HS-27A (cell line): ENCODE measurements around the gene SYNJ2.

Source experiments
- DNase-seq: peaks from one replicate; pipeline ENCODE4 v3.0.0-alpha.2; 2012; ENCODE audit warnings: low read depth, missing footprints

SYNJ2 gene

DNA sequence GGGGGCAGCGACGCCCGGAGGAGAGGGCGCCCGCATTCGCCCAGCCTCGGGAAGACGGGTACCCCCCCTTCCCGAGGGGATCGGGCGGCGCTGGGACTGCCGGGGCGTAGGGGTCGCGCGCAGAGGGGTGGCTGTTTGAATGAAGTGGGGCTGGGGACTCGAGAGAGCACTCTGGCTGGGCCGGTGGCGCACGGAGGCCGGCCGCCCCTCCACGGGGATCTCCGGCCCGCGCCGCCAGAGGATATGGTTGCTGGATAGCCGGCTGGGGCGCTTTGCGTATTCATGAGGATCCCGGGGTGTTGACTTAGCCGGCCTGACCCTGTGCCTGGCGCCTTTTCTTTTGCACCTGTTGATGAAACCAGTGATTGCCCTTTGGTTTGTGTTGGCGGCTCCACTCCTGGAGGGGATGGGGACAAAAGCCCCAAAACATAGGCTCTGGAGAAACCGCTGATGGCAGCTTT is 469 bp downstream of the SYNJ2 start:
- no peak for DNase-seq

DNA sequence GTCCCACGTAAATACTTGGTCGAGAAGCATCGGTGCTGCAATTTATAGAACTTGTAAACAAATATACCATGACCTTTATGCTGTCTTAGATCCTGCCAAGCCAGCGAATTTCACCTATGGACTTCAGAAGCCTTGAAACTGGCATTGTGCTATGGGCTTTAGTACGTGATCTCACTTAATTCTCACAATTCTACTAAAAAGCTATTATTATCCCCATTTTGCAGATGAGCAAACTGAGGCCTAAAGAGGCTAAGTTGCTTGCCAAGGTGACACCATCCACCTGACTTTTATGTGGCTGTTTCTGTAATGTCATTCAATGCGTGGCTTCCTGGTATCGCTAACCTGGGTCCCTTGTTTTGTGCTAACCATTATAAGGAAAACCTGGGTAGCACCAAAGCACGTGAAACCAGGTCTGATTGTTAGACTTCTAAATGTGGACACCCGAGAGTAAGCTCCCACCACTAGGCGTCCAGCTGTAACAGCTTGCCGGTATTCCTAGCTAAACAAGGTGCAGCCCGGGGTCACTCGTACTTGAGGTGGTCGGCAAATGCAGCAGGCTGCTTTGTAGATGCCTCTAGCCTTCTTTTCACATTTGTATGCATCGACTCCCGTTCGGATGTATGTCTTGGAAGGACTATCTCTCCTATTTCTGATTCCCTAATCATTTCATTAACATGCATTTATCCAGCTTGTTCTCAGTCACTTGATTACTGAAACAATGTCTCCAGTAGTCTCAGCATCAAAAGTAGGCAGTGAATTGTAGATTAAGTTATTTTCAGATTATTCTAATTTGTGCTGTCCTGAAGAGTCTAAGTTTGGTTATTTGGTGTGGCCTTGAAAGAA is 1.1 kb downstream of the SYNJ2 start:
- no peak for DNase-seq

DNA sequence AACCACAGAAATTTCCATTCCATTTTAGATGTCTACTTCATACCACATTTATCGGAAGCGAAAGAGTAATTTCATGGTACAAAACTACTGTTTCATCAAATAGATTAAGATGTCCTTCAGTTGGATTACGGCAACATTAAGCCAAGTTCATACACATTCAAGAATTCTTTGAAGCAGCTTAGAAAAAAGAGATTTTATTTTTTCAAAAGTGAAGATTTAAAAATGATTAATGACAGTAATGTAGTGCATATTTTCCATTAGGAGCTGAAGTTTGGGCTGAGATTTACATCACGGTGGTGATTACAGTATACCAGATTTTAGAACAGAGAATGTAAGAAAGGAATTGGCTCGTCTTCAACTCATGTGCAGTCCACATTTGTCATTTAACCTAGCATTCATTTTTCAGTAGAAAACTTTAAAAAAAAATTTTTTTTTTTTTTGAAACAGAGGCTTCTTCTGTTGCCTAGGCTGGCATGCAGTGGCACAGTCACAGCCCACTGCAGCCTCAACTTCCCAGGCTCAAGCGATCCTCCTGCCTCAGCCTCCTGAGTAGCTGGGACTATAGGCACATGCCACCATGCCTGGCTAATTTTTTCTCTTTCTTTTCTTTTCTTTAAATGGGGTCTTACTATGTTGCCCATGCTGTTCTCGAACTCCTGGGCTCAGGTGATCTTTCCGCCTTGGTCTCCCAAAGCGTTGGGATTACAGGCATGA is 1.9 kb downstream of the SYNJ2 start:
- DNase-seq = no peak

DNA sequence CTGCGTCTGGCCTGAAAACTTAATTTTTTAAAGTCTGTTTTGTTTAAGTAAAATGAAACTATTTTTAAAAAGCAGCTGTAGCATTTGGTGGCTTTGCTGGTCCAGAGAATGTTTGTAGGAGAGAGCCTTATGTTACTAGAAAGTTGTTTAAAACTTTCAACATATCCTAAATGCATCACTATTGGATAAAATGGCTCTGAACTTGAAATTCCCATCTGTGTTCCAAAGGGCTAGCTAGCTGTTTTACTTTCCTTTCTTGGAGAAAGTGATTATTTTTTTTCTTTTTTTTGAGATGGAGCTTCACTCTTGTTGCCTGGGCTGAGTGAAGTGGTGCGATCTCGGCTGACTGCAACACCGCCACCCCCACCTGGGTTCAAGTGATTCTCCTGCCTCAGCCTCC is 2.5 kb downstream of the SYNJ2 start:
- no peak for DNase-seq

DNA sequence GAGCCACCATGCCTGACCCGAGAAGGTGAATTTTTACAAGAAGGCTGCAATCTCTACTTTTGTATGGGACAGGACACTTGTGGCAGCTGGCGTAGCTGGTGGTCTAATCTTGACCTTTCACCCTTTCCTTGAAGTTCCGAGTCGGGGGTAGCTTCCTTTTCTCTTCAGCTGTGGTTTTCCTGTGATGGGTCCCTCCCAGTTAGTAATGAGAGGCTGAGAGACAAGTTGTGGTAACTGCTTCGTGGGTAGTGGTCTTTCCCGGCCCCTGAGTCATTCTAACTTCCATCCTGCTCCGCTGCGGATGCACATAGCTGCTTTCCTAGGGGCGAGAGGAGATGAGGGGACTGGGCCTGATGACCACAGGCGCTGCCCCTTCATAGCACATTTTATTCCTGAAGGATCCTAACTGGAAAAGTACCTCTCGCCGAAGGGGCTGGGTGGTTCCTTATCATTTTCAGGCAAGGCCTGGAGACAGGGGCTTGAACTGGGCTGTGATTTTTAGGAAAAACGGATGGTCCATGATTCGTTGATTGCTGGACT is 3.1 kb downstream of the SYNJ2 start:
- DNase-seq = no peak

DNA sequence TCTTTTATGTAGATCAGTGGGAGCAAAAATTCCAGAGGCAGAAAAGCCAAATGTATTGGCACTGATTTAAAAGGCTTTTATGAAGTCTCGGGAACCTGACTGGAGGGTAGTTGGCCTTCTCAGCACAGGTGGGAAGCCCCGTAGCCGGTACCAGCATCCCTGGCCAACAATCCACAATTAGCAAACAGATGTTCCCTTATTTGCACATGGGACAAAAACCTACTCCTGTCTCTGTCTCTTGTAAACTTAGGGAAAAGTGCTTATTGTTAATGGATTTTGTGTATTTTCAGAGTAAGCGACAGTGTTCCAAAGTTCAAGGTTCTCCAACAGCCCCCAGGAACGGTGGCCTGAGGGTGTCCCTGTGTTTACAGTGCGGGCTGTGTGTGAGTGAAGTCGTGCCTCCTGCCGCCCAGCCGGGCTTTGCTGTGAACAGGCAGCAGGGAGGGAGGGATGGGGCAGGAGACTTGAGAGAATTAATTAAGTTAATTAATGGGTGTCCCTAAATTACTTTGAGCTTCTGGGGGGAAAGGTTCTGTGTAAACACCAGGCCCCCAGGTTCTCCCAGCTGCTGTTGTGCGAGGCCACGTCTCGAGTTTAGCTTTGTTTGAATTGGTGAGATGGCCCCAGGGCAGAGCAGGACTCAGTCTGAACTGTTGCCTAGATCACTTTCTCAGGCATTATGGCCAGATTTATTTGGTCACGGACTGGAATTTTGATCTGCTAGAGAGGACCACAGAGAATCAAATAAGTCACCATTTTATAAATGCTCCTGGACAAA is 3.9 kb downstream of the SYNJ2 start:
- DNase-seq = no peak

- no peak for DNase-seq
Measured at GRCh38 chr6:157987788-157988699, 6.4 kb downstream of the SYNJ2 start.

- DNase-seq = no peak
Measured at GRCh38 chr6:157988700-157989063, 7.0 kb downstream of the SYNJ2 start.

DNA sequence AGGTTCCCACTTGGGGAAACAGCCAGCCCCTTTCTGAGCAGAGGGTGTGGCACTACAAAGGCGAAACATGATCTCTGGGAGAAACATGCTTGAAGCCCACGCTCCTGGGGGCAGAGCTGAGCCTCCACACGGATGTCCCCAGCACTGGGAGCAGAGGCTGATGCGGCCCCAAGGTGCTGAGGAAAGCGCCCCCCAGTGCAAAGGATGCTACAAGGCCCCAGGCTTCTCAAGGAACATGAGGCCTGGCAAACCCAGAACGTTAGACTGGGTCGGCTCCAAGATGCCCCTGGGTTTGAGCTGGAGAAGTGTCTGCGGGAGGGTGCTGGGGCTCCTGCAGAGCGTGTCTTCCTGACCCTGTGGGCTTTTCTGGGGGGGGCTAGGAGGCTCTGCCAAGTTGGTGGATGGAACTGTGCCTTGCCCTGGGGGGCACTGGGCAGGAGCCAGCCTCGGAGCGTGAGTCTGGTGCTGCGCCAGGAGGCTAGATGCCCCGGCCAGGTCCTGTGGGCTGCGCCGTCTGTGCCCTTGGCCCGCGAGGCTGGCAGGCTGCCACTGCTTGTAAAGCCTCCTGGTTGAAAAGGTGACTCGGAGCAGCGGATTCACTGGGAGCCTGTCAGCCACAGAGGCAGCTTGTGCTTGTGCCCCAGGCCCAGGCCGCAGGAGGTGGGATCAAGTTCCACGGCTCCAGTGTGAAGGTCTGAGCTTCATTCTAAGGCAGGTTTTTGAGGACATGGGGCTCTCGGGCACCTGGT is 8.1 kb downstream of the SYNJ2 start:
- no peak for DNase-seq

DNA sequence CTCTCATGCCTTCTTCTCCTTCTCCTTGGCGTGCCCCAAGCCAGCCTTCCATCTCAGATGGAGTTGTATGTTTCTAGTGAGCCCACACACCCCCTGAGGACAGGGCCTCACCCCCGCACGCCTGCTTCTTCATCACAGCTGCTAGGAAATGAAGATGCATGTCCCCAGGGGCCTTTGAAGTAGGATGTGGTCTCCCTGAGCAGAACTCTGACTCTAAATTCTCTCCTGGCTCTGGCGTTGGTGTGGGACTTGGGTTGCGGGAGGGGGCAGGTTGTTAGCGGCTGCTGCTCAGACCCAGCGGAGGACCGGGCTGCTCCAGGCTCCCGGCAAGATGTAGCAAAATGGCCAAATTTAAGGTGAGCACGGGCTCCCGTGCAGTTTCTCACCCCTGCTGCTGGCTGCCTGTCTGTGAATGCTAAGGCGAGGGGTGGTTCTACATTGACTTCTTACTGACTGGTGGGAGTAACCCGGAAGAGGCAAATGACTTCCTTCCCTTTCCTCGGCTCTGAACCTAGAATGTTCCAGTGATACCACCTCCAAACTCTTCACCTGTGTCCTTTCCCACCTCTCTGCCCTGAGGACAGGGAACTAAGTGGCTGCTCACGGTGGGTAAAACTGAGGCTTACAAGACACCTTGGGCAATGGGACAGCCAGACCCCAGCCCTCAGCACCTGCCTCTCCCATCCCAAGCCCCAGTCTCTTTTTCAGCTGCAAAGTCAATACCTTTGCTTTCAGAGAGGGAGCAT is 8.8 kb downstream of the SYNJ2 start:
- no peak for DNase-seq

DNA sequence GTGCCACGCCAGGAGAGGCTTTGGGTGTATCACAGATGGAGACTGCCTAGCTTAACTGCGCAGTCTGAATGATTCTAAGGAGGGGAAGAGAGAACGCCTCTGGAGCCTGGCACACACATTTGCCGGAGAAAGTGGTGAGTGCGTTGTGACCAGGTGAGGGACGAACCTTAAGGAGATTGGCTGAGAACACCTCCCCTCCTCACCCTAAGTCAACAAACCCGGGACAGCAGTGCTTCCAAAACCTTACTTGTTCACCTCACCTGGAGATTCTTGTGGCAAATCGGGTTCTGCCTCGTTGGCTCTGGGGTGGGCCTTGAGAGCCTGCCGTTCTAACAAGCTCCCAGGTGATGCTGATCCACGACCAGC is 9.4 kb downstream of the SYNJ2 start:
- no peak for DNase-seq

GRCh38 chr6:157993076-157993475 is 11.4 kb downstream of the SYNJ2 start:
- DNase-seq = no peak

- DNase-seq = no peak
Measured at GRCh38 chr6:157994125-157994795, 12.6 kb downstream of the SYNJ2 start.

GRCh38 chr6:157995458-157995857 is 13.8 kb downstream of the SYNJ2 start:
- no peak for DNase-seq

GRCh38 chr6:157996201-157996712 is 14.6 kb downstream of the SYNJ2 start:
- DNase-seq = no peak

DNA sequence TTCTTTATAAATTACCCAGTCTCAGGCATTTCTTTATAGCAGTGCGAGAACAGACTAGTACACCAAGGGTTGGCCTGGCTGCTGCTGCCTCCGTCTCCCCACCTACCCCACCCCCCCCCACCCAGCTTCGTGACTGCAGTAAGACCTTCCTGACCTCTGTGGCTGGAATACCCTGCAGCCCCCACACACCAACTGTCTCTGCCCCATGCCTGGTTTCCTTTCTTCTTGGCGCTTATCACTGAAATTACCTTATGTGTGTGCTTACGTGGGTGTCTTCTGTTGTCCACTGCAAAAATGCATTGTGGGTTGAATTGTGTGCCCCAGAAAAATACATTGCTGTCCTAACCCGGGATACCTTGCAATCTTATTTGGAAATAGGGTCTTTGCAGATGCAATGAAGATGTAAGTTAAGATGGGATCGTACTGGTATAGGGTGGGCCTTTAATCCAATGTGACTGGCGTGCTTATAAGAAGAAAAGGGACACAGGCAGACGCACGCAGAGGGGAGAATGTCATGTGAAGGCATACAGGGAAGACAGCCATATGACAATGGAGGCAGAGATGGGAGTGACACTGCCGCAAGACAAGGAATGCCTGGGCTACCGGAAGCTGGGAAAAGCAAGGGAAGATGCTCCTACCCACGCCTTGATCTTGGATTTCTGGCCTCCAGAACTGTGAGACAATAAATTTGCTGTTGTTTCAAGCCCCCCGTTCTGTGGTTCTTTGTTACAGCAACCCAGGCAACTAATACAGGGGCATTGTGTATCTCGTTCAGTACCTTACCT is 15.4 kb downstream of the SYNJ2 start:
- DNase-seq = no peak

GRCh38 chr6:157997893-157998608 is 16.4 kb downstream of the SYNJ2 start:
- DNase-seq = no peak

- no peak for DNase-seq
Measured at GRCh38 chr6:157998707-157999167, 17.1 kb downstream of the SYNJ2 start.
